ENCODE data around the gene COBL.
A peak's percentile ranks its signal among the peaks of the same experiment; 100 is the strongest.

The COBL gene

DNA sequence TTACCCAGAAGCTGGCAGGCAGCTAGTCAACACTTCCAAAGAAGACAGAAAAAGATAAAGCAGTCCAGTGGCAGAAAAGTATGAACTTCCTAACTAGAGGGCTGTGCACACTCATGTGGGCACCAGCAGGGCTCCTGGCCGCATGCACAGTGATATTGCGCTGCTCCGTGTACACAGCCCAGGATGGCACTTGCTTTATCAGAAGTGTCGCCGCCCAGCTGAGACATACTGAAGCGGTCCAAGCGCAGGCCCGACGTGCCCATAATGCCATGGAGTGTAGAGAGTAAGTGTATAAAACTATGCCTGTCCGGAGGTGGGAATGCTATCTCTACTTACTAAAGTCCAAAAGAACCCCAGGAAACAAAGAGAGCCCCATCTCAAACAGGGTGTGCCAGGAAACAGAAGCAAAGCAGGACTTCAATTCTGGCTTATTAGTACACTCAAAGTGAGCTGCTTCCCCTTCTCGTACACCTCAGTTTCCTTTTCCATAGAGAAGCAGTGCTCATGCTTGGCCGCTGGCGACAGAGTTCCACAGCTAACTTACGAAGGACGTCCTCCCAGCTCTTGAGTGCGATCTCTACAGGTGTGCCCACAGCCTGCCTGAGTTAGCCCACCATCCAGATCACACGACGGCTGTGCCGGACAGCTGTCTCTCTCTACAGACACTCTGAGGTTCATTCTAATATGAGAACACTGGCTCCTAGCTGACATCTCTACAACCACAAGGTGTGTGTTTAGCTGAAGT, 234.3 kb downstream of the COBL start:
- Mint-ChIP-seq H3K4me3 (no peak overlapping the region), H3K36me3 (ENCODE audit: low read depth) (no peaks in the 10 kb centered on the region), H3K27ac (no peak overlapping the region), H3K27me3 (ENCODE audit: low read depth, poor library complexity) (peaks cover 9% of the 10 kb centered on the region), H3K4me1 (peaks cover 15% of the 10 kb centered on the region), H3K9me3 (no peaks in the 10 kb centered on the region)
- TF ChIP-seq, protein P1, sequence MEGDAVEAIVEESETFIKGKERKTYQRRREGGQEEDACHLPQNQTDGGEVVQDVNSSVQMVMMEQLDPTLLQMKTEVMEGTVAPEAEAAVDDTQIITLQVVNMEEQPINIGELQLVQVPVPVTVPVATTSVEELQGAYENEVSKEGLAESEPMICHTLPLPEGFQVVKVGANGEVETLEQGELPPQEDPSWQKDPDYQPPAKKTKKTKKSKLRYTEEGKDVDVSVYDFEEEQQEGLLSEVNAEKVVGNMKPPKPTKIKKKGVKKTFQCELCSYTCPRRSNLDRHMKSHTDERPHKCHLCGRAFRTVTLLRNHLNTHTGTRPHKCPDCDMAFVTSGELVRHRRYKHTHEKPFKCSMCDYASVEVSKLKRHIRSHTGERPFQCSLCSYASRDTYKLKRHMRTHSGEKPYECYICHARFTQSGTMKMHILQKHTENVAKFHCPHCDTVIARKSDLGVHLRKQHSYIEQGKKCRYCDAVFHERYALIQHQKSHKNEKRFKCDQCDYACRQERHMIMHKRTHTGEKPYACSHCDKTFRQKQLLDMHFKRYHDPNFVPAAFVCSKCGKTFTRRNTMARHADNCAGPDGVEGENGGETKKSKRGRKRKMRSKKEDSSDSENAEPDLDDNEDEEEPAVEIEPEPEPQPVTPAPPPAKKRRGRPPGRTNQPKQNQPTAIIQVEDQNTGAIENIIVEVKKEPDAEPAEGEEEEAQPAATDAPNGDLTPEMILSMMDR (IDR thresholded peaks at IDR 0.05), result no peak
- DNase-seq, result no peak

DNA sequence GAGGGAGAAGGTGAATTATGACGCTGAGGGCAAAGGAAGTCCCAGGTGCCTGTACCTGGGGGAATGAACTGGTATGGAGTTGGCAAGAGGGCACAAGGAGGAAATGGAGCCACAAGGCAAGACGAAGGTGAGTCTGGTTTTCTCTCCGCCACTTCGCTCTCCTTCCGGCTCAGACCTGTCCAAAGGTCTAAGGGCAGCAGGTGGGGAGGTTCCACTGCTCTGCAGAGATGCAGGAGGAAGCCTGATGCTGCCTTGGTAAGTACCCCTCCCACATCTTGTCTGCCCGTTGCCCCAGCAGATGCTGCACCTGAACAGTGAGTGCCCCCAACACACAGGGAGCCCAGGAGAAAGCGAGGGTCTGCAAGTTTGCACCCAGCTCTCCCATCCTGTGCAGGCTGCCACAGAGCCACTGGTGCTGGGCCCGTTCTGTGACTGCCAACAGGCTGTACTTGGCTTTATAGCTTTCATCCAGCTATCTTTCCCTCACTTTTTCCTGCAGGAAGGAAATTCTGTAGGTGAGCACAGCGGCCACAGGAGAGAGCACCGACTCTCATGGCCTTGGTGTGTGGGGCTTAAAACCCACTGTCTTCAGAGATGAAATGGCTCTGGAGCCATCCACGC, 235.2 kb downstream of the COBL start:
- TF ChIP-seq, protein P1 (IDR thresholded peaks at IDR 0.05), result no peak
- Mint-ChIP-seq H3K36me3 (ENCODE audit: low read depth) (no peaks in the 10 kb centered on the region), H3K27ac (no peak overlapping the region), H3K4me1 (peaks cover 15% of the 10 kb centered on the region), H3K9me3 (no peaks in the 10 kb centered on the region), H3K4me3 (no peak overlapping the region), H3K27me3 (ENCODE audit: low read depth, poor library complexity) (peaks cover 9% of the 10 kb centered on the region)
- DNase-seq, result no peak

DNA sequence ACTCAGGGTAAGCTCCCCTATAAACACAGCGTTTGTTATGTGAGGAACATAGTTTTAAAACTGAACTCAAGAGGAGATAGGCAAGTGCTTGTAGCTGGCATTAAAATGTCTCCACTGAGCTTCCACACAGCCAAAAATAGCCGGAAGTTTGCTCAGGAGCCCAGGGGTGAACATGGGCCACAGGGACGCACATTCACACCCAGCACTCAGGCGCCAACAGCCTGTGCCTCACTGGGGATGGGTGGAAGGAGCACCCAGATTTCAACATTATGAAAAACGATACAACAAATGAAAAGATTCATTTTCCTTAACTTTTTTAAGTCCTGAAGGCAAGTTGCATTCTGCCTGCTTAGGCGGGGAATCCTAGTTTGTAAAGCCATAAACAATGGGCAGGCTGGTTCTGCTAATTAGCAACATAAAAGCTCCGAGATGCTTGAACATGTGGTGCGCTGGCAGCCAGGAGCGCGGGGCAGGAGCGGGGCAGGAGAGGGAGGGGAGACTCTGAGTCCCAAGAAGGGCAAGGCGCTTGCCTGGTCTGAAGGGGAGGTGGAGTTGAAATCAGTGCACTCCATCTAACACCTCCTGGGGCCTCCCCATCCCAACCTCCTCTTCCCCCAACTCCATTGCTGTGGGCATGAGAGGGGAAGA, 235.9 kb downstream of the COBL start:
- Mint-ChIP-seq H3K4me3 (no peak overlapping the region), H3K27me3 (ENCODE audit: low read depth, poor library complexity) (peaks cover 9% of the 10 kb centered on the region), H3K9me3 (no peaks in the 10 kb centered on the region), H3K4me1 (peaks cover 15% of the 10 kb centered on the region), H3K27ac (no peak overlapping the region), H3K36me3 (ENCODE audit: low read depth) (no peaks in the 10 kb centered on the region)
- TF ChIP-seq, protein P1 (IDR thresholded peaks at IDR 0.05), result no peak
- DNase-seq, result peak; percentile 34

DNA sequence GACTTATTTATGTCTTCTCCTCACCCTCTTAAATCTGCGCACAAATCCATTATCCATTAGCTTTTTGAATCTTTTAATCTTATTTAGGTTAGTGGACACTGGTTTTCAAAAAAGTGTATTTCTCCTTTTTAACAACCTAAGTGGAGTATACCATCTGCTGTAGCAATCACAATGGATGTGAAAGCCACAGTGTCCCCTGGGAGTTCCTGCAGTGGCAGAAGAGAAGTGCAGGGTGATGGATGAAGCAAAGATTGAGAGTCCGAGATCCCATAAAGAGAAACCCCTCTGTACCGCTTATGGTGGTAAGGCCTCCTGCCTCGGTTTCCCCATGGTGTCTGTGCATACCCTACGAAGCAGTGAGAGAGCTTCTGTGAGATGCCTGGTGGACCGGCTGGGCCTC, 236.4 kb downstream of the COBL start:
- peaks cover 9% of the 10 kb centered on the region for H3K27me3 Mint-ChIP-seq (ENCODE audit: low read depth, poor library complexity)
- TF ChIP-seq, protein P1 (IDR thresholded peaks at IDR 0.05), result no peak
- no peaks in the 10 kb centered on the region for H3K36me3 Mint-ChIP-seq (ENCODE audit: low read depth)
- no peak overlapping the region for H3K27ac Mint-ChIP-seq
- H3K4me1 Mint-ChIP-seq, result peaks cover 15% of the 10 kb centered on the region
- H3K9me3 Mint-ChIP-seq, result no peaks in the 10 kb centered on the region
- no peak overlapping the region for H3K4me3 Mint-ChIP-seq
- no peak for DNase-seq

DNA sequence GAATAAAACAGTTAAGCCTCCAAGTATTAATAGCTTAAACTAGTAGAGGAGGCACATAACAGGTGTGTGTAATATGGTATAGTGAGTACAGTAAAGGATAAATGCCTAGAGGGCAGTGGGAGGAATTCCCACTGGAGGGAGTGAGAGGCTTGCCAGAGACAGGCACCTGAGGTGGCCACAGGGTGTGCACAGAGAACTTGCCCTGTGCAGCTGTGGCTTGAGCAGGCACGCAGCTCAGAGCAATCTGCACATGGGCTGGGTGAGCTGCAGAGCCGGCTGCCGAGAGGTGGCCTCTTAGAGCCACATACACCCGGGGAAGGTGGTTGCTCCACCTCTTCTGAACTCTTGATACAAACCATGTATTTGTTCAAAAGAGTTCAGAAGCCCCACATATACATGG, 237.1 kb downstream of the COBL start:
- TF ChIP-seq, protein P1 (IDR thresholded peaks at IDR 0.05), result no peak
- Mint-ChIP-seq H3K4me1 (peaks cover 15% of the 10 kb centered on the region), H3K36me3 (ENCODE audit: low read depth) (no peaks in the 10 kb centered on the region), H3K9me3 (no peaks in the 10 kb centered on the region), H3K4me3 (no peak overlapping the region), H3K27ac (no peak overlapping the region), H3K27me3 (ENCODE audit: low read depth, poor library complexity) (peaks cover 9% of the 10 kb centered on the region)
- no peak for DNase-seq
